Measurements from ENCODE around the gene ZBED2. TPM values are rescaled to one million over a fixed set of nuclear protein-coding genes. Genes with fewer than 3 reads are reported as not detected.
"Not testable (repeated sequence)": the region's sequence is repeated elsewhere in the genome, so short reads cannot be mapped to it uniquely, and the experiment has no call there.

ZBED2 gene
- total RNA-seq, 1 experiment from 2014 or later = 0.69 TPM

DNA sequence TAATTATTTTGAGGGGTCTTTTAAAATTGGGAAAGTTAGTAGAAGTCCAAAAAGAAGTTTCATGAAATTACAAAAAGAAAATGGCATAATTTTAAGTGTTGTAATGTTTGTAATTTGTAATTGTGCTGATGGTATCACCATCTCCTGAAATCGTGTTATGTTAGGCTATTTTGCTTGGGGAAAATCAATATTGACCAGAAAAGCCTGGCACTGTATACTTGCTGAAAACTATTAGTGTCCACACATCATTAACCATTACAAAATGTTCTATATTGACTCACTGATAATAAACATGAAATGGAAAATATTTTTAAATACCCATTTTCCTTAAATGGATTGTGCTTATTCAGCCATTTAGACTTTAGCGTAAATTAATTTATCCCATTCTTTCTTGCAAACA lies 40.3 kb upstream of the ZBED2 start:
- no peak for DNase-seq
- Histone ChIP-seq H3K79me2 (ENCODE audit: low read length) (no peaks in the 10 kb centered on the region), H3F3A (ENCODE audit: low read length, unreplicated experiment) (no peaks in the 10 kb centered on the region), H4K20me1 (ENCODE audit: low read length) (no peaks in the 10 kb centered on the region), H3K9ac (ENCODE audit: low read length) (no peak overlapping the region), H3K27me3 (ENCODE audit: low read length) (no peaks in the 10 kb centered on the region), H2AFZ (ENCODE audit: low read length) (no peak overlapping the region), H3K27ac (ENCODE audit: low read length) (no peak overlapping the region), H3K36me3 (ENCODE audit: low read depth, low read length) (no peaks in the 10 kb centered on the region), H3K9me2 (replicated peaks; ENCODE audit: low read length) (no peaks in the 10 kb centered on the region), H3K4me2 (ENCODE audit: low read length) (no peak overlapping the region), H3K4me1 (ENCODE audit: insufficient read depth, low read length) (no peaks in the 10 kb centered on the region), H3K4me3 (ENCODE audit: low read length) (no peak overlapping the region), H3K9me3 (ENCODE audit: low read length) (no peaks in the 10 kb centered on the region)
- ChIA-PET POLR2A (ENCODE audit: unreplicated experiment) (no interaction called here), CTCF (no interaction called here)
- ATAC-seq = no peak
- no peak for TF ChIP-seq EZH2phosphoT487 (IDR thresholded peaks at IDR 0.05; ENCODE audit: borderline replicate concordance, low read length)
- TF ChIP-seq, protein P1, sequence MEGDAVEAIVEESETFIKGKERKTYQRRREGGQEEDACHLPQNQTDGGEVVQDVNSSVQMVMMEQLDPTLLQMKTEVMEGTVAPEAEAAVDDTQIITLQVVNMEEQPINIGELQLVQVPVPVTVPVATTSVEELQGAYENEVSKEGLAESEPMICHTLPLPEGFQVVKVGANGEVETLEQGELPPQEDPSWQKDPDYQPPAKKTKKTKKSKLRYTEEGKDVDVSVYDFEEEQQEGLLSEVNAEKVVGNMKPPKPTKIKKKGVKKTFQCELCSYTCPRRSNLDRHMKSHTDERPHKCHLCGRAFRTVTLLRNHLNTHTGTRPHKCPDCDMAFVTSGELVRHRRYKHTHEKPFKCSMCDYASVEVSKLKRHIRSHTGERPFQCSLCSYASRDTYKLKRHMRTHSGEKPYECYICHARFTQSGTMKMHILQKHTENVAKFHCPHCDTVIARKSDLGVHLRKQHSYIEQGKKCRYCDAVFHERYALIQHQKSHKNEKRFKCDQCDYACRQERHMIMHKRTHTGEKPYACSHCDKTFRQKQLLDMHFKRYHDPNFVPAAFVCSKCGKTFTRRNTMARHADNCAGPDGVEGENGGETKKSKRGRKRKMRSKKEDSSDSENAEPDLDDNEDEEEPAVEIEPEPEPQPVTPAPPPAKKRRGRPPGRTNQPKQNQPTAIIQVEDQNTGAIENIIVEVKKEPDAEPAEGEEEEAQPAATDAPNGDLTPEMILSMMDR (conservative IDR thresholded peaks at IDR 0.05; ENCODE audit: low read depth, low read length) = no peak
- TF ChIP-seq EZH2 (IDR thresholded peaks at IDR 0.05; ENCODE audit: low read length, unreplicated experiment) = no peak
- intact Hi-C loops (cut with micrococcal nuclease) = no loop called here
- BruUV-seq (replicated peaks) = no TSS peak

DNA sequence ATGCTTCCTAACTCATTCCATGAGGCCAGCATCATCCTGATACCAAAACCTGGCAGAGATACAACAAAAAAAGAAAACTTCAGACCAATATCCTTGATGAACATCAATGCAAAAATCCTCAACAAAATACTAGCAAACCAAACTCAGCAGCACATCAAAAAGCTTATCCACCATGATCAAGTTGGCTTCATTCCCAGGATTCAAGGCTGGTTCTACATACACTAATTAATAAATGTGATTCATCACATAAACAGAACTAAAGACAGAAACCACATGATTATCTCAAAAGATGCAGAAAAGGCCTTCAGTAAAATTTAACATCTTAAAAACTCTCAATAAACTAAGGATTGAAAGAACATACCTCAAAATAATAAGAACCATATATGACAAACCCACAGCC lies 35.5 kb upstream of the ZBED2 start:
- H4K20me1 ChIP-seq (ENCODE audit: low read length); H3K27me3 ChIP-seq (ENCODE audit: low read length); H2AFZ ChIP-seq (ENCODE audit: low read length); H3F3A ChIP-seq (ENCODE audit: low read length, unreplicated experiment); H3K9me3 ChIP-seq (ENCODE audit: low read length); CTCF ChIA-PET; H3K79me2 ChIP-seq (ENCODE audit: low read length); H3K27ac ChIP-seq (ENCODE audit: low read length); H3K4me1 ChIP-seq (ENCODE audit: insufficient read depth, low read length); BruUV-seq (replicated peaks); intact Hi-C loops (cut with micrococcal nuclease); DNase-seq; H3K9me2 ChIP-seq (replicated peaks; ENCODE audit: low read length); POLR2A ChIA-PET (ENCODE audit: unreplicated experiment); ATAC-seq; H3K36me3 ChIP-seq (ENCODE audit: low read depth, low read length); H3K4me2 ChIP-seq (ENCODE audit: low read length); H3K4me3 ChIP-seq (ENCODE audit: low read length); H3K9ac ChIP-seq (ENCODE audit: low read length): not testable (repeated sequence)

DNA sequence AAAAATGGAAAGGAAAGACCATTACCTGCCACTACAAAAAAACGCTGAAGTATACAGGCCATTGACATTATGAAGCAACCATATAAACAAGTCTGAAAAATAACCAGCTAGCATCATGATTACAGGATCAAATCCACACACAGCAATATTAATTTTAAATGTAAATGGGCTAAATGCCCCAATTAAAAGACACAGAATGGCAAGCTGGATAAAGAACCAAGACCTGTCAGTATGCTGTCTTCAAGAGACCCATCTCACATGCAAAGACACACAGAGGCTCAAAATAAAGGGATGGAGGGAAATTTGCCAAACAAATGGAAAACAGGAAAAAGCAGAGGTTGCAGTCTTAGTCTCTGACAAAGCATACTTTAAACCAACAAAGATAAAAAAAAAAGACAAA lies 33.9 kb upstream of the ZBED2 start:
- DNase-seq; H3K4me2 ChIP-seq (ENCODE audit: low read length); H3K36me3 ChIP-seq (ENCODE audit: low read depth, low read length); ATAC-seq; H3K9me2 ChIP-seq (replicated peaks; ENCODE audit: low read length); CTCF ChIA-PET; POLR2A ChIA-PET (ENCODE audit: unreplicated experiment); H2AFZ ChIP-seq (ENCODE audit: low read length); H3K27ac ChIP-seq (ENCODE audit: low read length); H3K9ac ChIP-seq (ENCODE audit: low read length); H3K4me3 ChIP-seq (ENCODE audit: low read length); H3K27me3 ChIP-seq (ENCODE audit: low read length); H4K20me1 ChIP-seq (ENCODE audit: low read length); H3K4me1 ChIP-seq (ENCODE audit: insufficient read depth, low read length); BruUV-seq (replicated peaks); H3K9me3 ChIP-seq (ENCODE audit: low read length); H3F3A ChIP-seq (ENCODE audit: low read length, unreplicated experiment); H3K79me2 ChIP-seq (ENCODE audit: low read length); intact Hi-C loops (cut with micrococcal nuclease): not testable (repeated sequence)

DNA sequence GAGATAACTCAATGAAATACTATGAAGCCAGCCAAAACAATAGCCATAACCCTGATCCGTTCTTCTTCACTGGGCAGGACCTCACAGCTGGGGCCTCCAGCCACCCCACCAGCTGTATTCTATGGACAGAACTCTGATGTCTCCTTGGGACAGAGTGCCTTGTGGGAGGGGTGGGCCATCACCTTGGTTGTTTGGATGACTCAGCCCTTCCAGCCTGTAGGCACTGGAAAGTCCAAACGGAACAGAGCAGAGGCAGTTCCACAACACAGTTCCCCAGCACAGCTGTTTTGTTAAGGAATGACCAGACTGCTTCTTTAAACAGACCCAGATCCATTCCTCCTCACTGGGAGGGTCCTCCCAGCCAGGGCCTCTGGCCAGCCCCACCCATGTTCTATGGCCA lies 31.9 kb upstream of the ZBED2 start:
- no peaks in the 10 kb centered on the region for H3K27me3 ChIP-seq (ENCODE audit: low read length)
- no peaks in the 10 kb centered on the region for H3K79me2 ChIP-seq (ENCODE audit: low read length)
- H3K9me3 ChIP-seq (ENCODE audit: low read length) = no peaks in the 10 kb centered on the region
- no peak for TF ChIP-seq EZH2 (IDR thresholded peaks at IDR 0.05; ENCODE audit: low read length, unreplicated experiment)
- no peak for TF ChIP-seq EZH2phosphoT487 (IDR thresholded peaks at IDR 0.05; ENCODE audit: borderline replicate concordance, low read length)
- TF ChIP-seq, protein P1 (conservative IDR thresholded peaks at IDR 0.05; ENCODE audit: low read depth, low read length) = no peak
- no peak overlapping the region for H3K27ac ChIP-seq (ENCODE audit: low read length)
- H3K9me2 ChIP-seq (replicated peaks; ENCODE audit: low read length) = no peaks in the 10 kb centered on the region
- intact Hi-C loops (cut with micrococcal nuclease) = no loop called here
- H4K20me1 ChIP-seq (ENCODE audit: low read length) = no peaks in the 10 kb centered on the region
- H3K4me1 ChIP-seq (ENCODE audit: insufficient read depth, low read length) = no peaks in the 10 kb centered on the region
- H3K4me2 ChIP-seq (ENCODE audit: low read length) = no peak overlapping the region
- no peak overlapping the region for H3K4me3 ChIP-seq (ENCODE audit: low read length)
- H2AFZ ChIP-seq (ENCODE audit: low read length) = no peak overlapping the region
- BruUV-seq (replicated peaks) = no TSS peak
- DNase-seq (no peak), ATAC-seq (no peak)
- ChIA-PET POLR2A (ENCODE audit: unreplicated experiment) (no interaction called here), CTCF (no interaction called here)
- no peak overlapping the region for H3K9ac ChIP-seq (ENCODE audit: low read length)
- no peaks in the 10 kb centered on the region for H3F3A ChIP-seq (ENCODE audit: low read length, unreplicated experiment)
- no peaks in the 10 kb centered on the region for H3K36me3 ChIP-seq (ENCODE audit: low read depth, low read length)
